HepG2 (cell line): Measurements from ENCODE around the gene CCDC183. TPM values are rescaled to one million over a fixed set of nuclear protein-coding genes. Genes with fewer than 3 reads are reported as not detected.
A peak's percentile ranks its signal among the peaks of the same experiment; 100 is the strongest.
"Not testable (repeated sequence)": the region's sequence is repeated elsewhere in the genome, so short reads cannot be mapped to it uniquely, and the experiment has no call there.

ENCODE experiments used
- ARHGAP35 ChIP-seq: sonication (generic); formaldehyde crosslinking; IDR thresholded peaks from 2 replicates; pipeline ENCODE4 v1.9.0; 2022; ENCODE audit warnings: mild to moderate bottlenecking, inconsistent platforms, moderate library complexity, missing genetic modification reagents, borderline replicate concordance
- ASH2L ChIP-seq: fragments of 300-600, 200-600 bp; sonication (generic); IDR thresholded peaks from 2 replicates; pipeline ENCODE4 v1.7.0; 2017; ENCODE audit warnings: low read depth, mild to moderate bottlenecking, moderate library complexity, mixed read lengths, low read length; ENCODE audit not compliant: insufficient read length
- CBX5 ChIP-seq: sonication (generic); formaldehyde crosslinking; IDR thresholded peaks from 2 replicates; pipeline ENCODE4 v1.4.0; 2020; ENCODE audit warnings: missing genetic modification reagents, borderline replicate concordance
- CREM ChIP-seq, 2 experiments: sonication (generic) in 1 of 2; formaldehyde crosslinking in 1 of 2; IDR thresholded peaks; 2 replicates each; pipeline versions ENCODE4 v1.4.0 to v1.6.1; 2016 to 2020; ENCODE audit warnings: antibody characterized with exemption in 1 of 2, mild to moderate bottlenecking in 1 of 2, missing genetic modification reagents in 1 of 2
- FOXP1 ChIP-seq, 2 experiments: fragments of 450-650 bp in 1 of 2; IDR thresholded peaks; 2 replicates each; pipeline ENCODE4 v1.6.1; 2017 to 2018; ENCODE audit warnings: antibody characterized with exemption in 1 of 2
- GATA4 ChIP-seq: sonication (generic); IDR thresholded peaks from 2 replicates; pipeline ENCODE4 v1.6.1; 2016; ENCODE audit warnings: antibody characterized with exemption, low read depth, borderline replicate concordance
- HDAC1 ChIP-seq: sonication (generic); formaldehyde crosslinking; IDR thresholded peaks from 2 replicates; pipeline ENCODE4 v1.5.1; 2020; ENCODE audit warnings: mild to moderate bottlenecking, missing genetic modification reagents
- HOXD1 ChIP-seq: sonication (generic); formaldehyde crosslinking; IDR thresholded peaks from 2 replicates; pipeline ENCODE4 v1.5.0; 2020; ENCODE audit warnings: missing genetic modification reagents
- RBFOX2 ChIP-seq: fragments of 200-400 bp; formaldehyde crosslinking; IDR thresholded peaks from 2 replicates; pipeline ENCODE4 v1.6.1; 2017; ENCODE audit warnings: low read depth, mild to moderate bottlenecking, low read length
- RXRB ChIP-seq: IDR thresholded peaks from 2 replicates; pipeline ENCODE4 v1.6.1; 2016; ENCODE audit warnings: borderline replicate concordance, missing genetic modification reagents, missing compliant biosample characterization
- SATB2 ChIP-seq: sonication (generic); formaldehyde crosslinking; IDR thresholded peaks from 2 replicates; pipeline ENCODE4 v1.5.0; 2020; ENCODE audit warnings: missing genetic modification reagents
- SP5 ChIP-seq: IDR thresholded peaks from 2 replicates; pipeline ENCODE4 v1.6.1; 2016; ENCODE audit warnings: low read depth, borderline replicate concordance
- TBX2 ChIP-seq: sonication (generic); formaldehyde crosslinking; IDR thresholded peaks from 2 replicates; pipeline ENCODE4 v1.5.0; 2020; ENCODE audit warnings: missing genetic modification reagents, mild to moderate bottlenecking, borderline replicate concordance
- TCF12 ChIP-seq, 2 experiments: fragments of 450-650 bp in 1 of 2; sonication (generic) in 1 of 2; formaldehyde crosslinking in 1 of 2; IDR thresholded peaks; 2 replicates each; pipeline versions ENCODE4 v1.6.1 to v1.8.0; 2017 to 2022; ENCODE audit warnings: antibody characterized with exemption in 1 of 2, mild to moderate bottlenecking in 1 of 2, missing genetic modification reagents in 1 of 2, moderate library complexity in 1 of 2
- TCF7 ChIP-seq: sonication (generic); IDR thresholded peaks from 2 replicates; pipeline ENCODE4 v1.6.1; 2016; ENCODE audit warnings: antibody characterized with exemption, low read depth
- TEAD3 ChIP-seq: optimal IDR thresholded peaks from 2 replicates; pipeline ENCODE3; 2016; ENCODE audit warnings: borderline replicate concordance
- TFDP2 ChIP-seq: sonication (generic); formaldehyde crosslinking; IDR thresholded peaks from 2 replicates; pipeline ENCODE4 v1.4.0; 2020; ENCODE audit warnings: missing genetic modification reagents
- TP53 ChIP-seq: sonication (generic); formaldehyde crosslinking; conservative IDR thresholded peaks from 2 replicates; pipeline ENCODE4 v1.4.0; 2020; ENCODE audit warnings: missing genetic modification reagents
- ZC3H13 ChIP-seq: sonication (generic); formaldehyde crosslinking; IDR thresholded peaks from 2 replicates; pipeline ENCODE4 v1.8.1; 2023; ENCODE audit warnings: mild to moderate bottlenecking, missing genetic modification reagents, moderate library complexity
- ZFP1 ChIP-seq: IDR thresholded peaks from 2 replicates; pipeline ENCODE4 v1.6.1; 2016
- ZNF263 ChIP-seq: sonication (generic); formaldehyde crosslinking; IDR thresholded peaks from 2 replicates; pipeline ENCODE4 v1.4.0; 2020; ENCODE audit warnings: missing genetic modification reagents
- ZNF766 ChIP-seq: sonication (generic); formaldehyde crosslinking; IDR thresholded peaks from 2 replicates; pipeline ENCODE4 v1.5.0; 2020; ENCODE audit warnings: missing genetic modification reagents, borderline replicate concordance
- ZNF770 ChIP-seq: sonication (generic); formaldehyde crosslinking; IDR thresholded peaks from 2 replicates; pipeline ENCODE4 v1.5.0; 2020; ENCODE audit warnings: mild to moderate bottlenecking, missing genetic modification reagents
- polyA plus RNA-seq, 8 experiments: library from polyadenylated mRNA; depleted of rRNA in 3 of 8; stranded (reverse) in 7 of 8; unstranded in 1 of 8; fragments of >200 nt; fragmentation: Illumina TruSeq in 4 of 8; extraction: Trizol in 4 of 8; gene quantifications; 2 replicates each; pipeline versions ENCODE4 v1.2.1 to v1.2.3, GENCODE V29; 2011 to 2016; ENCODE audit warnings: low read depth in 4 of 8, missing spikeins in 1 of 8, mixed read lengths in 1 of 8; ENCODE audit not compliant: insufficient read depth in 1 of 8
- total RNA-seq, 5 experiments: library from RNA; depleted of rRNA; stranded (reverse); fragments of >200 nt; fragmentation: Illumina TruSeq; extraction: Trizol; gene quantifications; 2 replicates each; pipeline ENCODE4 v1.2.3, GENCODE V29; 2016; ENCODE audit warnings: low read depth in 1 of 5
- TF ChIP-seq, protein P1 (sequence below): sonication (generic); formaldehyde crosslinking; IDR thresholded peaks from 2 replicates; pipeline ENCODE4 v1.9.0; 2022; ENCODE audit warnings: low read depth, missing genetic modification reagents

CCDC183 gene
- total and polyA plus RNA-seq, 2 of the 13 experiments (the other 11 are each of a cell fraction or from before 2014, with no cell fraction given), result 5.0 to 66.4 TPM

GRCh38 chr9:136788644-136789522 lies 7.3 kb upstream of the CCDC183 start (continued):
- not testable (repeated sequence) for TF ChIP-seq TCF12 (IDR thresholded peaks at IDR 0.05); CREM (CRISPR knock-in tag; IDR thresholded peaks at IDR 0.05); FOXP1 (IDR thresholded peaks at IDR 0.05)
- TF ChIP-seq TCF12 (CRISPR knock-in tag; IDR thresholded peaks at IDR 0.05) (peak; percentile 87; the same call in 1 of the 2 replicates), SATB2 (CRISPR knock-in tag) (0 out of 2 replicates have a peak, but pooled peaks have one; percentile 11), HOXD1 (CRISPR knock-in tag) (peak; percentile 69; the same call in 1 of the 2 replicates), ZNF263 (CRISPR knock-in tag) (peak; percentile 77; the same call in 1 of the 2 replicates), ASH2L (peak; percentile 30), TCF7 (peak; percentile 74), TEAD3 (CRISPR knock-in tag) (peak; percentile 49), ZNF766 (CRISPR knock-in tag) (peak; percentile 64; the same call in 1 of the 2 replicates), GATA4 (peak; percentile 85; the same call in 1 of the 2 replicates), RXRB (CRISPR knock-in tag) (peak; percentile 85), TFDP2 (CRISPR knock-in tag) (peak; percentile 34), CREM (IDR thresholded peaks at IDR 0.05) (peak; percentile 71; the same call in 1 of the 2 replicates), HDAC1 (CRISPR knock-in tag) (peak; percentile 47; the same call in 1 of the 2 replicates), FOXP1 (CRISPR knock-in tag; IDR thresholded peaks at IDR 0.05) (peak; percentile 66), SP5 (CRISPR knock-in tag) (0 out of 2 replicates have a peak, but pooled peaks have one; percentile 63), ARHGAP35 (CRISPR knock-in tag) (0 out of 2 replicates have a peak, but pooled peaks have one; percentile 27), TP53 (CRISPR knock-in tag) (0 out of 2 replicates have a peak, but pooled peaks have one; percentile 39), RBFOX2 (peak; percentile 74; the same call in 1 of the 2 replicates), ZNF770 (peak; percentile 11; the same call in 1 of the 2 replicates), CBX5 (CRISPR knock-in tag) (0 out of 2 replicates have a peak, but pooled peaks have one; percentile 18), TBX2 (peak; percentile 96), ZC3H13 (CRISPR knock-in tag) (peak; percentile 18; the same call in 1 of the 2 replicates), ZFP1 (peak; percentile 96)
- TF ChIP-seq, protein P1, sequence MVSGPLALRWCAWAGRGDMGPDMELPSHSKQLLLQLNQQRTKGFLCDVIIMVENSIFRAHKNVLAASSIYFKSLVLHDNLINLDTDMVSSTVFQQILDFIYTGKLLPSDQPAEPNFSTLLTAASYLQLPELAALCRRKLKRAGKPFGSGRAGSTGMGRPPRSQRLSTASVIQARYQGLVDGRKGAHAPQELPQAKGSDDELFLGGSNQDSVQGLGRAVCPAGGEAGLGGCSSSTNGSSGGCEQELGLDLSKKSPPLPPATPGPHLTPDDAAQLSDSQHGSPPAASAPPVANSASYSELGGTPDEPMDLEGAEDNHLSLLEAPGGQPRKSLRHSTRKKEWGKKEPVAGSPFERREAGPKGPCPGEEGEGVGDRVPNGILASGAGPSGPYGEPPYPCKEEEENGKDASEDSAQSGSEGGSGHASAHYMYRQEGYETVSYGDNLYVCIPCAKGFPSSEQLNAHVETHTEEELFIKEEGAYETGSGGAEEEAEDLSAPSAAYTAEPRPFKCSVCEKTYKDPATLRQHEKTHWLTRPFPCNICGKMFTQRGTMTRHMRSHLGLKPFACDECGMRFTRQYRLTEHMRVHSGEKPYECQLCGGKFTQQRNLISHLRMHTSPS, result peak; percentile 70; the same call in 1 of the 2 replicates
